ENCODE results near the gene RFXANK. TPM values are rescaled to one million over a fixed set of nuclear protein-coding genes. Genes with fewer than 3 reads are reported as not detected.

Gene RFXANK
- total RNA-seq, 1 donor from 2014 or later: 134 TPM

DNA sequence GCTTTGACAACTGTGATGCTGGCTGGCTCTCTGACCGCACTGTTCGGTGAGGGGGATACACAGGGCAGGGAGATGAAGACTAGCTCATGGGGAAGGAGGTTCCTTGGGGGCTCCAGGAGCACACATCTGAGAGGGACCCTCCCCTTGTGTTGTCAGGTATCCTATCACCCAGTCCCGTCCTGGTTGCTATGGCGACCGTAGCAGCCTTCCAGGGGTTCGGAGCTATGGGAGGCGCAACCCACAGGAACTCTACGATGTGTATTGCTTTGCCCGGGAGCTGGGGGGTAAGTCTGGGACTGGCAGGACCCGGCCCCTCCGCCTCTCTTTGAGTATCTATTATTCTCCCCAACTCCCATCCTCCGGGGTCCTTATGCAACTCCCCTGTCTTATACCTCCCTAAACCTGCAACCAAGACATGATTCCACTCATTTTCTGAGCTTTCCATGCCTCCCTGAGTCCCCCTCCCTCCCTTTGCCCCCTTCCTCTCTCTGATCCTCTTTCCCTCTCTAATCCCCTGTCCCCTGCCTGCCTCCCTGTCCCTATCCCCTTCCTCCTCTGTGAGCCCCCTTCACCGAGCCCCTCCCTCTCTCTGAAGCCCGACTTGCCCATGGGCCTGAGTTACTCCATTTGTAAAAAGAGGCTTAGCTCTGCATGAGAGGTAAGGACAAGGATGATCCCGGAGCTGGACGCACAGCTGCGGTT lies 32.2 kb downstream of the RFXANK start:
- TF ChIP-seq, protein P1, sequence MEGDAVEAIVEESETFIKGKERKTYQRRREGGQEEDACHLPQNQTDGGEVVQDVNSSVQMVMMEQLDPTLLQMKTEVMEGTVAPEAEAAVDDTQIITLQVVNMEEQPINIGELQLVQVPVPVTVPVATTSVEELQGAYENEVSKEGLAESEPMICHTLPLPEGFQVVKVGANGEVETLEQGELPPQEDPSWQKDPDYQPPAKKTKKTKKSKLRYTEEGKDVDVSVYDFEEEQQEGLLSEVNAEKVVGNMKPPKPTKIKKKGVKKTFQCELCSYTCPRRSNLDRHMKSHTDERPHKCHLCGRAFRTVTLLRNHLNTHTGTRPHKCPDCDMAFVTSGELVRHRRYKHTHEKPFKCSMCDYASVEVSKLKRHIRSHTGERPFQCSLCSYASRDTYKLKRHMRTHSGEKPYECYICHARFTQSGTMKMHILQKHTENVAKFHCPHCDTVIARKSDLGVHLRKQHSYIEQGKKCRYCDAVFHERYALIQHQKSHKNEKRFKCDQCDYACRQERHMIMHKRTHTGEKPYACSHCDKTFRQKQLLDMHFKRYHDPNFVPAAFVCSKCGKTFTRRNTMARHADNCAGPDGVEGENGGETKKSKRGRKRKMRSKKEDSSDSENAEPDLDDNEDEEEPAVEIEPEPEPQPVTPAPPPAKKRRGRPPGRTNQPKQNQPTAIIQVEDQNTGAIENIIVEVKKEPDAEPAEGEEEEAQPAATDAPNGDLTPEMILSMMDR (IDR thresholded peaks at IDR 0.05; ENCODE audit: unreplicated experiment): no peak
- Mint-ChIP-seq H3K27ac (no peak overlapping the region), H3K36me3 (ENCODE audit: insufficient read depth) (no peaks in the 10 kb centered on the region), H3K4me3 (ENCODE audit: low read depth) (no peak overlapping the region), H3K9me3 (ENCODE audit: low read depth) (no peaks in the 10 kb centered on the region), H3K27me3 (peaks cover 43% of the 10 kb centered on the region), H3K4me1 (ENCODE audit: low read depth) (no peaks in the 10 kb centered on the region)
- no peak for DNase-seq (ENCODE audit: low spot score, unreplicated experiment)

DNA sequence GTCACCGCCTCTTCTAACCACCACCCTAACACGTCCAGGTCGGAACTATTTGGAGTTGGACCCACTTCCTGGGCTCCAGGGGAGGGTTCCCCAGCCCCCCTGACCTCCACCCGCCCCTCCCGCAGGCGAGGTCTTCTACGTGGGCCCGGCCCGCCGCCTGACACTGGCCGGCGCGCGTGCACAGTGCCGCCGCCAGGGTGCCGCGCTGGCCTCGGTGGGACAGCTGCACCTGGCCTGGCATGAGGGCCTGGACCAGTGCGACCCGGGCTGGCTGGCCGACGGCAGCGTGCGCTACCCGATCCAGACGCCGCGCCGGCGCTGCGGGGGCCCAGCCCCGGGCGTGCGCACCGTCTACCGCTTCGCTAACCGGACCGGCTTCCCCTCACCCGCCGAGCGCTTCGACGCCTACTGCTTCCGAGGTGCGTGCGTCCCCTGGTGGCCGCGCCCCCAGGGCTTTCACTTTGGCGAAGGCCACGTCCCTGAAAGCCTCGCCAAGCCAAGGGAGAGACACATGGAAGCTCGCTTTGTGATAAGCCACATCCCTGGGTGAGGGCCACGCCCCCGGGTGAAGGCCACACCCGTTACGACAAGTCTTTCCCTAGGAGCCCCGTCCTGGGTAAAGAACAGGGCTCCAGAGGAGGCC lies 32.9 kb downstream of the RFXANK start:
- peak; percentile 62 for DNase-seq (ENCODE audit: low spot score, unreplicated experiment)
- H3K27me3 Mint-ChIP-seq: peaks cover 44% of the 10 kb centered on the region
- no peak overlapping the region for H3K4me3 Mint-ChIP-seq (ENCODE audit: low read depth)
- no peaks in the 10 kb centered on the region for H3K4me1 Mint-ChIP-seq (ENCODE audit: low read depth)
- TF ChIP-seq, protein P1 (IDR thresholded peaks at IDR 0.05; ENCODE audit: unreplicated experiment): peak; percentile 76
- no peaks in the 10 kb centered on the region for H3K9me3 Mint-ChIP-seq (ENCODE audit: low read depth)
- no peaks in the 10 kb centered on the region for H3K36me3 Mint-ChIP-seq (ENCODE audit: insufficient read depth)
- no peak overlapping the region for H3K27ac Mint-ChIP-seq

DNA sequence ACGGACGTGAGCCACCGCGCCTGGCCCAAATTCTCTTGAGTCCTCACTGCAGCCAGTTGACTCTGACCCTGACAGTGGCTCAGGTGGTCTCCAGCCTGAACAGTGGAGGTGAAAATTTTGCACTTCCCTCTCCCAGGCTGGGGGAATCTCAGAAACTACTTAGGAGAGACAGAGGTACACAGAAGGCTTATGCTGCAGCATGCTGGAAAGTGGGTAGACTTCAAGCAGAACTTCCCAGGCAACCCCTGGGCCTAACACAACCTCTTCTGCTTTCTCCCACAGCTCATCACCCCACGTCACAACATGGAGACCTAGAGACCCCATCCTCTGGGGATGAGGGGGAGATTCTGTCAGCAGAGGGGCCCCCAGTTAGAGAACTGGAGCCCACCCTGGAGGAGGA lies 34.1 kb downstream of the RFXANK start:
- Mint-ChIP-seq H3K27me3 (peaks cover 48% of the 10 kb centered on the region), H3K4me3 (ENCODE audit: low read depth) (no peak overlapping the region), H3K36me3 (ENCODE audit: insufficient read depth) (no peaks in the 10 kb centered on the region), H3K9me3 (ENCODE audit: low read depth) (no peaks in the 10 kb centered on the region), H3K27ac (no peak overlapping the region), H3K4me1 (ENCODE audit: low read depth) (no peaks in the 10 kb centered on the region)
- DNase-seq (ENCODE audit: low spot score, unreplicated experiment): no peak
- TF ChIP-seq, protein P1 (IDR thresholded peaks at IDR 0.05; ENCODE audit: unreplicated experiment): no peak

DNA sequence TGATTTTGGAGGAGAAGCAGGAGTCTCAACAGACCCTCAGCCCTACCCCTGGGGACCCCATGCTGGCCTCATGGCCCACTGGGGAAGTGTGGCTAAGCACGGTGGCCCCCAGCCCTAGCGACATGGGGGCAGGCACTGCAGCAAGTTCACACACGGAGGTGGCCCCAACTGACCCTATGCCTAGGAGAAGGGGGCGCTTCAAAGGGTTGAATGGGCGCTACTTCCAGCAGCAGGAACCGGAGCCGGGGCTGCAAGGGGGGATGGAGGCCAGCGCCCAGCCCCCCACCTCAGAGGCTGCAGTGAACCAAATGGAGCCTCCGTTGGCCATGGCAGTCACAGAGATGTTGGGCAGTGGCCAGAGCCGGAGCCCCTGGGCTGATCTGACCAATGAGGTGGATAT lies 34.6 kb downstream of the RFXANK start:
- Mint-ChIP-seq H3K27ac (no peak overlapping the region), H3K27me3 (peaks cover 49% of the 10 kb centered on the region), H3K9me3 (ENCODE audit: low read depth) (no peaks in the 10 kb centered on the region), H3K4me1 (ENCODE audit: low read depth) (no peaks in the 10 kb centered on the region), H3K4me3 (ENCODE audit: low read depth) (no peak overlapping the region), H3K36me3 (ENCODE audit: insufficient read depth) (no peaks in the 10 kb centered on the region)
- DNase-seq (ENCODE audit: low spot score, unreplicated experiment): no peak
- TF ChIP-seq, protein P1 (IDR thresholded peaks at IDR 0.05; ENCODE audit: unreplicated experiment): no peak

DNA sequence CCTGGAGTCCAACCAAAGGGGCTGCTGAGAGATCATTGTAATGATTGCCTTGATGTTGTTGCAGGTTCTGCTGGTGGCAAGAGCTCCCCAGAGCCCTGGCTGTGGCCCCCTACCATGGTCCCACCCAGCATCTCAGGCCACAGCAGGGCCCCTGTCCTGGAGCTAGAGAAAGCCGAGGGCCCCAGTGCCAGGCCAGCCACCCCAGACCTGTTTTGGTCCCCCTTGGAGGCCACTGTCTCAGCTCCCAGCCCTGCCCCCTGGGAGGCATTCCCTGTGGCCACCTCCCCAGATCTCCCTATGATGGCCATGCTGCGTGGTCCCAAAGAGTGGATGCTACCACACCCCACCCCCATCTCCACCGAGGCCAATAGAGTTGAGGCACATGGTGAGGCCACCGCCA lies 35.2 kb downstream of the RFXANK start:
- Mint-ChIP-seq H3K4me3 (ENCODE audit: low read depth) (no peak overlapping the region), H3K27me3 (peaks cover 53% of the 10 kb centered on the region), H3K36me3 (ENCODE audit: insufficient read depth) (no peaks in the 10 kb centered on the region), H3K27ac (no peak overlapping the region), H3K9me3 (ENCODE audit: low read depth) (no peaks in the 10 kb centered on the region), H3K4me1 (ENCODE audit: low read depth) (no peaks in the 10 kb centered on the region)
- TF ChIP-seq, protein P1 (IDR thresholded peaks at IDR 0.05; ENCODE audit: unreplicated experiment): no peak
- DNase-seq (ENCODE audit: low spot score, unreplicated experiment): no peak
